ENCODE measurements around the gene COL1A1. TPM values are rescaled to one million over a fixed set of nuclear protein-coding genes. Genes with fewer than 3 reads are reported as not detected.
A peak's percentile ranks its signal among the peaks of the same experiment; 100 is the strongest.

The COL1A1 gene
- total RNA-seq, 4 donors from 2014 or later, result 15.0 to 90.5 (median 25.8) TPM

DNA sequence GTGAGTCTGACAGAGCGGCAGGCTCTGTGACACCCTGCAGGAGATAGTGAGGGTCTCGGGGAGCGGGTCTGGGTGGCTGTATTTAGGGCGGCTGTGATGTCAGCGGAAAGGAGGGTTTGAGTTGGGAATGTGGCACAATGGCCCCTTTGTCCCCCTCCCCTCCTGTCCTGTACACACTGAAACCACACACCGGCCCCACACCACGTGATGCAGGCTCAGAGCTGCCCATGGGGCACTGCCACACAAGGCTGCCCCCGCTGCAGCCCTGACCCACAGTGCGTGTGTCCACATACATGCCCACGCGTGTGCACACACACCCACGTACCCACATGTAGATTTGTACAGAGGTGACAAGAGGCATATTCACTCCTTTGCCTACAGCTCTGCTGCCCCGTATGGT, 20.3 kb downstream of the COL1A1 start:
- no peak for DNase-seq (ENCODE audit: low spot score in 2 of 2)
- 68 to 74% methylated on average over 13 of the region's 13 CpGs for WGBS, 2 donors
- TF ChIP-seq POLR2A (IDR thresholded peaks at IDR 0.05), result no peak
- TF ChIP-seq, protein P1, sequence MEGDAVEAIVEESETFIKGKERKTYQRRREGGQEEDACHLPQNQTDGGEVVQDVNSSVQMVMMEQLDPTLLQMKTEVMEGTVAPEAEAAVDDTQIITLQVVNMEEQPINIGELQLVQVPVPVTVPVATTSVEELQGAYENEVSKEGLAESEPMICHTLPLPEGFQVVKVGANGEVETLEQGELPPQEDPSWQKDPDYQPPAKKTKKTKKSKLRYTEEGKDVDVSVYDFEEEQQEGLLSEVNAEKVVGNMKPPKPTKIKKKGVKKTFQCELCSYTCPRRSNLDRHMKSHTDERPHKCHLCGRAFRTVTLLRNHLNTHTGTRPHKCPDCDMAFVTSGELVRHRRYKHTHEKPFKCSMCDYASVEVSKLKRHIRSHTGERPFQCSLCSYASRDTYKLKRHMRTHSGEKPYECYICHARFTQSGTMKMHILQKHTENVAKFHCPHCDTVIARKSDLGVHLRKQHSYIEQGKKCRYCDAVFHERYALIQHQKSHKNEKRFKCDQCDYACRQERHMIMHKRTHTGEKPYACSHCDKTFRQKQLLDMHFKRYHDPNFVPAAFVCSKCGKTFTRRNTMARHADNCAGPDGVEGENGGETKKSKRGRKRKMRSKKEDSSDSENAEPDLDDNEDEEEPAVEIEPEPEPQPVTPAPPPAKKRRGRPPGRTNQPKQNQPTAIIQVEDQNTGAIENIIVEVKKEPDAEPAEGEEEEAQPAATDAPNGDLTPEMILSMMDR (IDR thresholded peaks at IDR 0.05), result no peak
- no peak overlapping the region for H3K4me3 ChIP-seq (ENCODE audit: low read depth, poor library complexity, severe bottlenecking)
- intact Hi-C loops (cut with DNase I; ENCODE audit: low total_unique reads), result no loop called here

DNA sequence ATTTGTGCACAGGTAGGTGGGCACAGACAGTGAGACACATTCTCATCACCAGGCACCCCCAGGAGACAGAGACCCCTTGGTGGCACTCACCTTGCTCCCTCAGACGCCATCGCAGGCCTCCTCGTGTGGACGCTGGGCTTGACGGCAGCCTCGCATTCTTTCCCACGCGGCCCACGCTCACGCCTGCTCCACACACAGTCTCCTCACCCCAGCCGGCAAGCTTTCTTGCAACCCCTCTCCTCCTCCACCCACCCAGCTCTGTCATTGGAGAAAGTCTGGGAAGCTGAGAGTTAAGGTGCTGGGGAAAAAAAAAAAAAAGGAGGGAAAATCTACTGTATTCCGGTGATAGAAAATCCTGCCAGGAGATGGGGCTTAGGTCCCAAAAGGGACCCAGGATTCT, 20.8 kb downstream of the COL1A1 start:
- no peak for DNase-seq (ENCODE audit: low spot score in 2 of 2)
- 84 to 89% methylated on average over 12 of the region's 12 CpGs for WGBS, 2 donors
- intact Hi-C loops (cut with DNase I; ENCODE audit: low total_unique reads), result no loop called here
- no peak for TF ChIP-seq POLR2A (IDR thresholded peaks at IDR 0.05)
- TF ChIP-seq, protein P1 (IDR thresholded peaks at IDR 0.05), result no peak
- H3K4me3 ChIP-seq (ENCODE audit: low read depth, poor library complexity, severe bottlenecking), result no peak overlapping the region

DNA sequence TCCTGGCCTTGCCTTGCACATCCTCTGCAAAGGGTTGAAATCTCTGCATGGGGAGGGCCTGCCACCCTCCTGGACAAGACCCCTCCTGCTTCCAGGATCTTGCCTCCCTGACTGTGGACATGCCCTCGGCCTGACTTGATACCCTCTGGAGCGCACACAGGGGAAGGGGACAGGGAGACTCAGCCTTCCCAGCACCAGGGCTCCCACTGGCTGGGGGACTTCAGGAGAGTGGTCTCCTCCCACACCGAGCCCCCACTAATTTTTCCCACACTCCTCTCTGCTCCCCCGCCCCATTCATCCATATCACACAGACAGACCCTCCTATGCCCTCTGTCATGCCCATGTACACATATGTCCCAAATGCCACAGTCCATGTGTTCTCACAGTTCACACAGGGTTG, 21.3 kb downstream of the COL1A1 start:
- DNase-seq (ENCODE audit: low spot score in 2 of 2), result no peak
- WGBS, 2 donors, result 83 to 92% methylated on average over 4 of the region's 4 CpGs
- no peak overlapping the region for H3K4me3 ChIP-seq (ENCODE audit: low read depth, poor library complexity, severe bottlenecking)
- no peak for TF ChIP-seq POLR2A (IDR thresholded peaks at IDR 0.05)
- TF ChIP-seq, protein P1 (IDR thresholded peaks at IDR 0.05), result no peak
- intact Hi-C loops (cut with DNase I; ENCODE audit: low total_unique reads), result no loop called here

DNA sequence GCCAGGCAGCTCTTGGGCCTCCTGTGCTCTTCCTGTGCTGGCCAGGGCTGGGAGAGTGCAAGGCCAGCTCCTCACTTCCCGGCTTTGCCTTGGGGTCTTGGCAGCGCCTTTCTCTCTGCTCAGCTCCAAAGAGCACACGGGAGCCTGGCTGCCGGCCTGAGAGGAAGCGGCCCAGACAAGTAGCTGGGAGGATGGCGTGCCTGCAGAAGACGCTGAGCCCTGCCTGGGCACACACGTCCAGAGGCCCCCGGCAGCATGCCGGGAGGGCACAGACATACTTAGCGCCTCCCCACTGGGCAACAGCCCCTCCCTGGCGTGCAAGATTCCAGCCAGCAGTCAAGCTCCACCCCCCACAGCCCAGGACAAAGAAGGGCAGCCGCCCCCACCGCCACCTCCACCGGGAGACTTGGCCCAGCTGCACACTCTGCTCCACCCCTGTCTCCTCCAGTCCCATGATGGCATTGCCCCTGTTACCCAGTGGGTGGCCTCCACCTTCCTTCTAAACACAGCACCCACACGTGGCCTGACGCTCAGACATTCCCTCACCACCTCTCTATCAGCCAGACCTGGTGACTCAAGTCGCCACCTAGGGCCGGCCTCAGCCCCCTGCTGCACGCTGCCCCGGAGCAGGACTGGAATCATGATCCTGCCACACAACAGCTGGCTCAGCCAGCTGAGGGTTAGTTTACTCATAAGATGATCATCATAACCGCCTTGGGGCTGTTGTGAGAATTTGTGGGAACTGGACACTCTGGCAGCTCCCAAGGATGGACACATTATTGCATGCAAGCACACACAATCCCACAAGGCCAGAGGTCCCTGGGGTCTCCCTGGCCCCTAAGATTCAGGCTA, 23.2 kb downstream of the COL1A1 start:
- intact Hi-C loops (cut with DNase I; ENCODE audit: low total_unique reads), result no loop called here
- H3K4me3 ChIP-seq (ENCODE audit: low read depth, poor library complexity, severe bottlenecking), result no peak overlapping the region
- 4 to 16% methylated on average over 12 to 21 of the region's 22 CpGs for WGBS, 2 donors
- DNase-seq (ENCODE audit: low spot score in 2 of 2), result no peak
- TF ChIP-seq, protein P1 (IDR thresholded peaks at IDR 0.05), result peak in 1 of 3 donors; percentile 45
- no peak for TF ChIP-seq POLR2A (IDR thresholded peaks at IDR 0.05)

GRCh38 chr17:50177476-50177875, 24.0 kb downstream of the COL1A1 start:
- DNase-seq (ENCODE audit: low spot score in 2 of 2), result no peak
- intact Hi-C loops (cut with DNase I; ENCODE audit: low total_unique reads), result no loop called here
- WGBS, 2 donors, result 59 to 71% methylated on average over 10 of the region's 10 CpGs
- no peak overlapping the region for H3K4me3 ChIP-seq (ENCODE audit: low read depth, poor library complexity, severe bottlenecking)
- TF ChIP-seq POLR2A (IDR thresholded peaks at IDR 0.05), result no peak
- TF ChIP-seq, protein P1 (IDR thresholded peaks at IDR 0.05), result no peak

Data from lower leg skin (tissue), 4 donors.